Breast epithelium (tissue), 3 donors: ENCODE data around the gene UPK2.

ENCODE experiments used
- CTCF ChIP-seq, 3 donors: fragments of 450-650 bp; IDR thresholded peaks; one replicate each; pipeline ENCODE4 v1.5.1; 2016 to 2017; ENCODE audit warnings: antibody characterized with exemption in 3 of 3, mild to moderate bottlenecking in 3 of 3, moderate library complexity in 3 of 3
- POLR2A ChIP-seq: fragments of 450-650 bp; IDR thresholded peaks from one replicate; pipeline ENCODE4 v1.6.1; 2016; ENCODE audit warnings: antibody characterized with exemption, mild to moderate bottlenecking, moderate library complexity
- POLR2AphosphoS5 ChIP-seq, 3 donors: sonication (generic); formaldehyde crosslinking; IDR thresholded peaks; one replicate each; pipeline ENCODE4 v1.6.1; 2017; ENCODE audit warnings: antibody characterized with exemption in 3 of 3

- no peak for TF ChIP-seq CTCF (IDR thresholded peaks at IDR 0.05)
- TF ChIP-seq POLR2A: no peak
- TF ChIP-seq POLR2AphosphoS5 (IDR thresholded peaks at IDR 0.05): no peak
Observed at GRCh38 chr11:118915941-118916841, 39.9 kb upstream of the UPK2 start.
